Upper lobe of right lung (tissue), 1 donor: ENCODE measurements around the gene TTC34. TPM values are rescaled to one million over a fixed set of nuclear protein-coding genes. Genes with fewer than 3 reads are reported as not detected.

Experiments used
- ATAC-seq: fragments of 200-7000 bp; cut with Tn5 transposase; one replicate; pipeline ENCODE4 v1.9.1; 2020; ENCODE audit warnings: mild to moderate bottlenecking, moderate library complexity
- DNase-seq: peaks from one replicate; pipeline ENCODE4 v3.0.0-alpha.2; 2020
- H3K27ac ChIP-seq: fragments of 200-600 bp; one replicate; pipeline ENCODE4 v1.8.0; 2022
- H3K27me3 ChIP-seq: fragments of 200-600 bp; one replicate; pipeline ENCODE4 v1.8.0; 2022; ENCODE audit warnings: mild to moderate bottlenecking
- H3K36me3 ChIP-seq: fragments of 200-600 bp; one replicate; pipeline ENCODE4 v1.8.0; 2022
- H3K4me1 ChIP-seq: fragments of 200-600 bp; one replicate; pipeline ENCODE4 v1.8.0; 2022
- H3K4me3 ChIP-seq: fragments of 200-600 bp; one replicate; pipeline ENCODE4 v1.8.0; 2022; ENCODE audit warnings: mild to moderate bottlenecking
- H3K9me3 ChIP-seq: fragments of 200-600 bp; one replicate; pipeline ENCODE4 v1.8.0; 2022
- intact Hi-C: fragments of 100-400 bp; cut with DNase I; formaldehyde crosslinking; loops from one replicate; pipeline ENCODE4 v1.11.0; 2022
- total RNA-seq: library from RNA; stranded (reverse); fragmentation: NEBNext Ultra II Directional; extraction: Animal tissue kit (Norgen Biotek cat#: 25700); gene quantifications from one replicate; pipeline ENCODE4 v1.2.1, GENCODE V29; 2021
- TF ChIP-seq, protein P1 (sequence below): fragments of 200-600 bp; IDR thresholded peaks from one replicate; pipeline ENCODE4 v1.8.0; 2022; ENCODE audit warnings: antibody characterized with exemption
- donor health status: DM: no; HTN: yes; CAD: no; lungs with severe emphysema.

Gene TTC34
- total RNA-seq, 1 donor from 2014 or later = 1.3 TPM

DNA sequence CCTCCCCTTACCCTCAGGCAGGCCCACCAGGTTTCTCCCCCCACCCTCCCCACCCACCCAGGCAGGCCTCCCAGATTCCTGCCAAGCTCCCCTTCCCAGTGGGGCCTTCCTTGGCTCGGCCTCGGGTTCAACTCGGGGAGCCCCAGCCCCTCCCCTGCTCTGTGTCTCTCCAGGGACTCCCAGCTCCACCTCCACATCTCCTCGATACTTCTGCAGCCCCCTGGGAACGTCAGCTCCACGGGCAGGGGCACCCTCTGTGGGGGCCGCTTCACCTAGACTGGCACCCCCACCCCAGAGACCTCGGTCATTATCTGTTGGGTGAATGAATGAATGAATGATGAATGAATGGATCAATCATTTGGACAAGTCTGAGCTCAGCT is 169.5 kb downstream of the TTC34 start:
- intact Hi-C loops = no loop called here
- TF ChIP-seq, protein P1, sequence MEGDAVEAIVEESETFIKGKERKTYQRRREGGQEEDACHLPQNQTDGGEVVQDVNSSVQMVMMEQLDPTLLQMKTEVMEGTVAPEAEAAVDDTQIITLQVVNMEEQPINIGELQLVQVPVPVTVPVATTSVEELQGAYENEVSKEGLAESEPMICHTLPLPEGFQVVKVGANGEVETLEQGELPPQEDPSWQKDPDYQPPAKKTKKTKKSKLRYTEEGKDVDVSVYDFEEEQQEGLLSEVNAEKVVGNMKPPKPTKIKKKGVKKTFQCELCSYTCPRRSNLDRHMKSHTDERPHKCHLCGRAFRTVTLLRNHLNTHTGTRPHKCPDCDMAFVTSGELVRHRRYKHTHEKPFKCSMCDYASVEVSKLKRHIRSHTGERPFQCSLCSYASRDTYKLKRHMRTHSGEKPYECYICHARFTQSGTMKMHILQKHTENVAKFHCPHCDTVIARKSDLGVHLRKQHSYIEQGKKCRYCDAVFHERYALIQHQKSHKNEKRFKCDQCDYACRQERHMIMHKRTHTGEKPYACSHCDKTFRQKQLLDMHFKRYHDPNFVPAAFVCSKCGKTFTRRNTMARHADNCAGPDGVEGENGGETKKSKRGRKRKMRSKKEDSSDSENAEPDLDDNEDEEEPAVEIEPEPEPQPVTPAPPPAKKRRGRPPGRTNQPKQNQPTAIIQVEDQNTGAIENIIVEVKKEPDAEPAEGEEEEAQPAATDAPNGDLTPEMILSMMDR = no peak

DNA sequence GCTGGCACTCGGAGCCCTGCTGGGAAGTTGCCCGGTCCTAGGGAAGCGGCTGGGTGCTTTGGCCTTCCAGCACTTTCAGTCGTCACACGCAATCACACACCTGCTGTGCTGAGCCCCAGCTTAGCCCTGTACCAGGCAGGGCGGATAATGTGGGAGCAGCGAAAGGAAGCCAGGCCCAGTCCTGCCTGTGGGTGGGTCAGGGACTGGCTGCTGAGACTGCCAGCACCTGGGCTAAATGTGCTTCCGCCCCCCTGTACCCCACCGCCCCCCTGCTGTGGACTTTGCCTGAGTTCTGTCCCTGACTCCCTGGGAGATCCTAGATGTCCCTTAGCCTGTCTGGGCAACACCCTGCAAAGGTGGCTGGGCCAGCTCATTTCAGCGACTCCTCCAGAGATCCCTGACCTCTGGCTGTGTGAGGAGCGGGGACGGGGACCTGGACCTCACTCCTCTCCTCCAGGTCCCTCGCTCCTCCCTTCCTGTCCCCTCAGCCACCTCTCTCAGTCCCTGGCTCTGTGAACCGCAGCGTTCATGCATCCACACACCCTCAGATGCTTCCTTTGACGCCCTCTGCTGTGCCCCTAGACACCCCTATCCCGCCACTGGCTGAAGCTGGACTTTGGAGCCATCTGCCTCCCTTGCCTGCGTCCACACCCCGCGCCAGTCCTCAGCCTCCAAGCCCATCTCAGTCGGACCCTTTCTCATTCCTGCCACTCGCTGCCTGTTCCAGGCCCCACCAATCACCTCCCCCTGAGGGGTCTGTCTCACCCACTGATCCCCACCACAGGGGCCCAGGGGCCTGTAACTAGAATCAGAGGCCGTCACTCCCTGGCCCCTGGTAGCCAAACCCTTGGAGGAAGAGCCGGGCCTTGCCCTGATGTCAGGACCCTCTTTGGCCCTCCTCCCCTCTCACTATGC is 170.1 kb downstream of the TTC34 start:
- TF ChIP-seq, protein P1 = no peak
- no peaks in the 10 kb centered on the region for H3K36me3 ChIP-seq
- H3K27ac ChIP-seq = no peak overlapping the region
- no peak for ATAC-seq
- DNase-seq = peak; percentile 57
- no peaks in the 10 kb centered on the region for H3K4me1 ChIP-seq
- intact Hi-C loops = no loop called here
- no peak overlapping the region for H3K4me3 ChIP-seq
- H3K27me3 ChIP-seq = peaks cover 56% of the 10 kb centered on the region
- no peaks in the 10 kb centered on the region for H3K9me3 ChIP-seq

More for the DNA sequence above, 169.5 kb downstream of the TTC34 start:
- Histone ChIP-seq H3K4me3 (no peak overlapping the region), H3K36me3 (no peaks in the 10 kb centered on the region), H3K4me1 (no peaks in the 10 kb centered on the region), H3K27me3 (peaks cover 49% of the 10 kb centered on the region), H3K9me3 (no peaks in the 10 kb centered on the region), H3K27ac (no peak overlapping the region)
- DNase-seq (peak; percentile 55), ATAC-seq (no peak)

DNA sequence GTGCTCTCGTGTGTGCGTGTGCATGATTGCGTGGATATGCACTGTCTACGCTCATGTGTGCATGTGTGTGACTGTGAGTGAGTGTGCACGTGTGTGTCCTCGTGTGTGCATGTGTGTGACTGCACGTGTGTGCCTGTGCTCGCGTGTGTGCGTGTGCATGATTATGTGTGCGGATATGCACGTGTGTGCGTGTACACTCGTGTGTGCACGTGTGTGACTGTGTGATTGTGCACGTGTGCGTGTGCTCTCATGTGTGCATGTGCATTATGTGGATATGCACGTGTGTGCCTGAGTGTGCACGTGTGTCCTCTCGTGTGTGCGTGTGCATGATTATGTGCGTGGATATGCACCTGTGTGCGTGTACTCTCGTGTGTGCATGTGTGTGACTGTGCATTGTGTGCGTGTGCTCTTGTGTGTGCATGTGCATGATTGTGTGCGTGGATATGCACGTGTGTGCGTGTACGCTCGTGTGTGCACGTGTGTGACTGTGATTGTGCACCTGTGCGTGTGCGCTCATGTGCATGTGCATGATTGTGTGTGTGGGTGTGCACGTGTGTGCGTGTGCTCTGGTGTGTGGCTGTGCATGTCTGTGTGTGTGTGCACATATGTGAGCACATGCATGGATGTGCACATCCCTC is 170.9 kb downstream of the TTC34 start:
- H3K27me3 ChIP-seq = peaks cover 61% of the 10 kb centered on the region
- no peak overlapping the region for H3K4me3 ChIP-seq
- no peak overlapping the region for H3K27ac ChIP-seq
- no peaks in the 10 kb centered on the region for H3K9me3 ChIP-seq
- TF ChIP-seq, protein P1 = no peak
- H3K4me1 ChIP-seq = no peaks in the 10 kb centered on the region
- no peaks in the 10 kb centered on the region for H3K36me3 ChIP-seq
- peak; percentile 6 for DNase-seq
- intact Hi-C loops = no loop called here
- no peak for ATAC-seq

DNA sequence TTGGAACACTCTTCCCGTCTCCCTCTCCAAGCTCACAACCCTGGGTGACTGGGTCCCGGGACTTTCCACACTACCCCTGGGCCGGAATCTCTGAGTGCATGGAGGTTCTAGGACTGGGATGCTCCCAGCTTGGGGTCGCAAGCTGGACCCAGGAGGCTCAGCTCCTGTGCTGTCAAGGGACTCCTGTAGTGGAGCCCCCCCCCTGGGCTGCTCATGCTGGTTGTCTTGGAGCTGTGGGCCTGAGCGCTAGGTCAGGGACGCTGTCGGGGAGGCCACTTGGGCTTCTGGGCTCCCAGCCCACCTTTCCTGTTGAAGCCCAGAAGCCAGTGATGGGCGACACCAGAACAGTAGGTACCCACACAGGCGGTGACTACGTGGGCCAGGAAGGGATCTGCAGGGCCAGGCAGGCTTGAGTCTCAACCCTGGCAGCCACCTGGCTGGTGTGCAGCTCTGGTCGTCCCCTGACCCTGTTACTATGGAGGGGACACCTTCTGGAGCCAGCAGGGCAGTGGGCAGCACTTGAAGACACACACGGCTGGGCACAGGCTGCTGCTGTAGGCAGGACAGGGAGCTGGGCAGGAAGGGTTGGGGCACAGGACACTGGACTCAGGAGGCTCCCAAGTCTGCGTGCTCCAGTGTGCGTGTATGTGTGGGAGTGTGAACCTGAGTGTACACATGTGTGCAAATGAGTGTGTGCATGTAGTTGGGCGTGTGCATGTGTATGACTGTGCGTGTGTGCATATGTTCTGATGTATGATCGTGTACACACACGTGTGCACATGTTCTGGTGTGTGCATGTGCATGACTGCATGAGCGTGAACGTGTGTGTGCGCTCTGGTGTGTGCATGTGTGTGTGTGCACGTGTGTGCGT is 171.6 kb downstream of the TTC34 start:
- TF ChIP-seq, protein P1 = no peak
- H3K27ac ChIP-seq = no peak overlapping the region
- intact Hi-C loops = no loop called here
- no peaks in the 10 kb centered on the region for H3K9me3 ChIP-seq
- no peaks in the 10 kb centered on the region for H3K4me1 ChIP-seq
- ATAC-seq (no peak), DNase-seq (peak; percentile 59)
- H3K27me3 ChIP-seq = peaks cover 56% of the 10 kb centered on the region
- no peak overlapping the region for H3K4me3 ChIP-seq
- H3K36me3 ChIP-seq = no peaks in the 10 kb centered on the region

DNA sequence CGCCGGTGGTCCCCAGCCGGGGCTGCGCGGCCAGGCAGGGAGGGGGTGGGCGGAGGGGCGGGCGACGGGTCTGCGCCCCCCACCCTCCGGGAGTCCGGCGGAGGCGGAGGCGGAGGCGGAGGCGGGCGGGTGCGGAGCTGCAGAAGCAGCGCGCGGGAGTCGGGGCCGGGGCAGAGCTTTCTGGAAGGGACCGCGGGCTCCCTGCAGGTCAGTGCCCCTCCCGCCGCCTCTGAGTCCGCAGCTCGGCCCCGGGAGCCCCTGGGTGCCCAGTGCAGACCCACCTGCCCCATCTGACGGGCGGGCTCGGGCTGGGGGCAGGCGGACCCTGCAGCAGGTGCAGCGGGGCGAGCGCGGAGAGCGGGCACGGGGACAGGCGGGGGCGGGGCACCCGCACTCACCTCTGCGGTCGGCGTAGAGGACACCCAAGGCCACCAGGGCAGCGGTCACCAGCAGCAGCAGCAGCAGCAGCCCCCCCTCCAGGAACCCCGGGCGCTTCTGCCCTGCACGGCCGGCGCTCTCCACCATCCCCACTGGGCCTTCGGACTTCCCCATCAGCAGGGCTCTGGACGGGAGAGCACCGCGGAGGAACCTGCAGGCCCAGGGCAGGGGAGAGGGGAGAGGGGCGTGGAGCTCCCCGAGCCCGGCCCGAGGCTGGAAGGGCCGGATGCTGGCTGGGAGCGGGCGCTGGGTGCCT is 172.4 kb downstream of the TTC34 start:
- TF ChIP-seq, protein P1 = no peak
- Histone ChIP-seq H3K4me3 (no peak overlapping the region), H3K4me1 (no peaks in the 10 kb centered on the region), H3K27ac (no peak overlapping the region), H3K36me3 (no peaks in the 10 kb centered on the region), H3K27me3 (peaks cover 54% of the 10 kb centered on the region), H3K9me3 (no peaks in the 10 kb centered on the region)
- DNase-seq = peak; percentile 63
- ATAC-seq = no peak
- intact Hi-C loops = no loop called here
